GM23248 (cell line): ENCODE data around the gene RHOD.

ENCODE experiments used
- EZH2 ChIP-seq: fragments of 200-600 bp; sonication (generic); IDR thresholded peaks from 2 replicates; pipeline ENCODE4 v1.6.1; 2018; ENCODE audit warnings: antibody characterized with exemption, mild to moderate bottlenecking; ENCODE audit not compliant: insufficient read depth, poor library complexity, severe bottlenecking
- EZH2phosphoT487 ChIP-seq: fragments of 200-600 bp; sonication (generic); IDR thresholded peaks from 2 replicates; pipeline ENCODE4 v1.6.1; 2018; ENCODE audit warnings: antibody characterized with exemption, moderate library complexity, mild to moderate bottlenecking, low read depth; ENCODE audit not compliant: insufficient read depth

DNA sequence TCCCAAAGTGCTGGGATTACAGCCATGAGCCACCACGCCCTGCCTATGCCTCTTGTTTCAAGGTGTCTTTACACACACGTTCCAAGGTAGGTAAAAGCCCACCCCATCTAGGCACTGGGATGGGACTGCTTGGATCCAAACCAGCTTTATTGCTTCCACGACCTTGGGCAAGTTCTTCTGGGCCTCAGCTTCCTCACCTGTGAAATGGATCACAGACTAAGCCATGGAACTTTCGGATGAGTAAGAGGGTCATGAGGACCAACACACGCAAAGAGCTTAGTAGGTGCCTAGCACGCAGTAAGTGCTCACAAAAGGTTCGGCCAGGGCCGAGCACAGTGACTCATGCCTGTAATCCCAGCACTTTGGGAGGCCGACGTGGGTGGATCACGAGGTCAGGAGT, 15.6 kb downstream of the RHOD start:
- no peak for TF ChIP-seq EZH2
- TF ChIP-seq EZH2phosphoT487: no peak
